Measurements from ENCODE around the gene PTAR1.

The PTAR1 gene

GRCh38 chr9:69753830-69754229 lies 6.0 kb downstream of the PTAR1 start:
- no peak for DNase-seq (ENCODE audit: extremely low read depth in 1 of 2, low read depth in 1 of 2)

- no peak for DNase-seq (ENCODE audit: extremely low read depth in 1 of 2, low read depth in 1 of 2)
Measured at GRCh38 chr9:69750085-69750484, 9.7 kb downstream of the PTAR1 start.

- no peak for DNase-seq (ENCODE audit: extremely low read depth in 1 of 2, low read depth in 1 of 2)
Measured at GRCh38 chr9:69748304-69748703, 11.5 kb downstream of the PTAR1 start.

- DNase-seq (ENCODE audit: extremely low read depth in 1 of 2, low read depth in 1 of 2): no peak
Measured at GRCh38 chr9:69746859-69747560, 12.8 kb downstream of the PTAR1 start.

- DNase-seq (ENCODE audit: extremely low read depth in 1 of 2, low read depth in 1 of 2): no peak
Measured at GRCh38 chr9:69745716-69746437, 13.9 kb downstream of the PTAR1 start.

GRCh38 chr9:69744688-69745380 lies 15.0 kb downstream of the PTAR1 start:
- DNase-seq (ENCODE audit: extremely low read depth in 1 of 2, low read depth in 1 of 2): no peak

GRCh38 chr9:69743930-69744329 lies 15.9 kb downstream of the PTAR1 start:
- no peak for DNase-seq (ENCODE audit: extremely low read depth in 1 of 2, low read depth in 1 of 2)

GRCh38 chr9:69740872-69741505 lies 18.8 kb downstream of the PTAR1 start:
- DNase-seq (ENCODE audit: extremely low read depth in 1 of 2, low read depth in 1 of 2): no peak

- DNase-seq (ENCODE audit: extremely low read depth in 1 of 2, low read depth in 1 of 2): no peak
Measured at GRCh38 chr9:69731348-69731747, 28.5 kb downstream of the PTAR1 start.

- no peak for DNase-seq (ENCODE audit: extremely low read depth in 1 of 2, low read depth in 1 of 2)
Measured at GRCh38 chr9:69719983-69720382, 39.8 kb downstream of the PTAR1 start.

- no peak for DNase-seq (ENCODE audit: extremely low read depth in 1 of 2, low read depth in 1 of 2)
Measured at GRCh38 chr9:69719367-69719766, 40.4 kb downstream of the PTAR1 start.

- no peak for DNase-seq (ENCODE audit: extremely low read depth in 1 of 2, low read depth in 1 of 2)
Measured at GRCh38 chr9:69718218-69718617, 41.6 kb downstream of the PTAR1 start.

- no peak for DNase-seq (ENCODE audit: extremely low read depth in 1 of 2, low read depth in 1 of 2)
Measured at GRCh38 chr9:69715825-69716224, 44.0 kb downstream of the PTAR1 start.

GRCh38 chr9:69715096-69715495 lies 44.7 kb downstream of the PTAR1 start:
- DNase-seq (ENCODE audit: extremely low read depth in 1 of 2, low read depth in 1 of 2): no peak

GRCh38 chr9:69697475-69697874 lies 62.3 kb downstream of the PTAR1 start:
- DNase-seq (ENCODE audit: extremely low read depth in 1 of 2, low read depth in 1 of 2): no peak

GRCh38 chr9:69696802-69697201 lies 63.0 kb downstream of the PTAR1 start:
- DNase-seq (ENCODE audit: extremely low read depth in 1 of 2, low read depth in 1 of 2): no peak

GRCh38 chr9:69689991-69690538 lies 69.7 kb downstream of the PTAR1 start:
- DNase-seq (ENCODE audit: extremely low read depth in 1 of 2, low read depth in 1 of 2): no peak

- no peak for DNase-seq (ENCODE audit: extremely low read depth in 1 of 2, low read depth in 1 of 2)
Measured at GRCh38 chr9:69683927-69684326, 75.9 kb downstream of the PTAR1 start.

- DNase-seq (ENCODE audit: extremely low read depth in 1 of 2, low read depth in 1 of 2): no peak
Measured at GRCh38 chr9:69678843-69679538, 80.8 kb downstream of the PTAR1 start.

GRCh38 chr9:69677931-69678330 lies 81.9 kb downstream of the PTAR1 start:
- DNase-seq (ENCODE audit: extremely low read depth in 1 of 2, low read depth in 1 of 2): no peak

- no peak for DNase-seq (ENCODE audit: extremely low read depth in 1 of 2, low read depth in 1 of 2)
Measured at GRCh38 chr9:69675563-69675962, 84.2 kb downstream of the PTAR1 start.
